Suprapubic skin (tissue), 4 donors: ENCODE data around the gene HOXC5. TPM values are rescaled to one million over a fixed set of nuclear protein-coding genes. Genes with fewer than 3 reads are reported as not detected.

ENCODE experiments used
- DNase-seq, 2 donors: peaks; one replicate each; pipeline ENCODE4 v3.0.0-alpha.2; 2019; ENCODE audit warnings: low spot score in 2 of 2
- H3K27ac ChIP-seq: fragments of 200-600 bp; sonication (generic); one replicate; pipeline ENCODE4 v1.5.1; 2019
- H3K27me3 ChIP-seq: fragments of 200-600 bp; sonication (generic); one replicate; pipeline ENCODE4 v1.5.1; 2019
- H3K36me3 ChIP-seq: fragments of 200-600 bp; sonication (generic); one replicate; pipeline ENCODE4 v1.5.1; 2019
- H3K4me1 ChIP-seq: fragments of 200-600 bp; sonication (generic); one replicate; pipeline ENCODE4 v1.5.1; 2019
- H3K4me3 ChIP-seq: fragments of 200-600 bp; sonication (generic); one replicate; pipeline ENCODE4 v1.5.1; 2019; ENCODE audit warnings: mild to moderate bottlenecking
- H3K9me3 ChIP-seq: fragments of 200-600 bp; sonication (generic); one replicate; pipeline ENCODE4 v1.5.1; 2019
- EP300 ChIP-seq: sonication (generic); formaldehyde crosslinking; IDR thresholded peaks from one replicate; pipeline ENCODE4 v1.6.1; 2017; ENCODE audit warnings: antibody characterized with exemption
- POLR2A ChIP-seq, 2 donors: fragments of 450-650 bp; IDR thresholded peaks; one replicate each; pipeline ENCODE4 v1.6.1; 2017; ENCODE audit warnings: antibody characterized with exemption in 2 of 2, mild to moderate bottlenecking in 2 of 2, moderate library complexity in 2 of 2
- POLR2AphosphoS5 ChIP-seq, 3 donors: sonication (generic); formaldehyde crosslinking; IDR thresholded peaks; one replicate each; pipeline ENCODE4 v1.6.1; 2017; ENCODE audit warnings: antibody characterized with exemption in 3 of 3
- WGBS: methylation state at CpG from one replicate; pipeline ENCODE4 v1.1.5; 2018; 5-methylcytosine and 5-hydroxymethylcytosine counted together
- total RNA-seq, 4 donors: library from RNA; depleted of rRNA; stranded (reverse); fragments of >200 nt; gene quantifications; one replicate each; pipeline ENCODE4 v1.1.0, GENCODE V29; 2016
- TF ChIP-seq, protein P1 (sequence below), 2 donors: fragments of 200-600 bp in 1 of 2; fragments of 450-650 bp in 1 of 2; sonication (generic) in 1 of 2; IDR thresholded peaks; one replicate each; pipeline ENCODE4 v1.5.1; 2016 to 2019; ENCODE audit warnings: antibody characterized with exemption in 2 of 2, mild to moderate bottlenecking in 1 of 2, moderate library complexity in 1 of 2

HOXC5 gene
- total RNA-seq, 4 donors from 2014 or later: 0.26 to 3.5 (median 0.49) TPM; not detected in 1

- WGBS: 31% methylated on average over 29 of the region's 29 CpGs
- Histone ChIP-seq H3K4me3 (peak overlapping the region; percentile 67), H3K27me3 (peaks cover 15% of the 10 kb centered on the region), H3K9me3 (no peaks in the 10 kb centered on the region), H3K36me3 (no peaks in the 10 kb centered on the region), H3K4me1 (peaks cover 81% of the 10 kb centered on the region), H3K27ac (peak overlapping the region; percentile 98)
- TF ChIP-seq POLR2AphosphoS5 (IDR thresholded peaks at IDR 0.05) (no peak), POLR2A (IDR thresholded peaks at IDR 0.05) (no peak)
- no peak for DNase-seq
These were observed 36.3 kb upstream of the HOXC5 start for GRCh38 chr12:53996240-53997203.

GRCh38 chr12:53997204-53998109 lies 35.4 kb upstream of the HOXC5 start:
- H3K27ac ChIP-seq: peak overlapping the region; percentile 98
- H3K4me3 ChIP-seq: peak overlapping the region; percentile 67
- TF ChIP-seq POLR2AphosphoS5 (IDR thresholded peaks at IDR 0.05) (no peak), POLR2A (IDR thresholded peaks at IDR 0.05) (no peak), EP300 (no peak)
- TF ChIP-seq, protein P1, sequence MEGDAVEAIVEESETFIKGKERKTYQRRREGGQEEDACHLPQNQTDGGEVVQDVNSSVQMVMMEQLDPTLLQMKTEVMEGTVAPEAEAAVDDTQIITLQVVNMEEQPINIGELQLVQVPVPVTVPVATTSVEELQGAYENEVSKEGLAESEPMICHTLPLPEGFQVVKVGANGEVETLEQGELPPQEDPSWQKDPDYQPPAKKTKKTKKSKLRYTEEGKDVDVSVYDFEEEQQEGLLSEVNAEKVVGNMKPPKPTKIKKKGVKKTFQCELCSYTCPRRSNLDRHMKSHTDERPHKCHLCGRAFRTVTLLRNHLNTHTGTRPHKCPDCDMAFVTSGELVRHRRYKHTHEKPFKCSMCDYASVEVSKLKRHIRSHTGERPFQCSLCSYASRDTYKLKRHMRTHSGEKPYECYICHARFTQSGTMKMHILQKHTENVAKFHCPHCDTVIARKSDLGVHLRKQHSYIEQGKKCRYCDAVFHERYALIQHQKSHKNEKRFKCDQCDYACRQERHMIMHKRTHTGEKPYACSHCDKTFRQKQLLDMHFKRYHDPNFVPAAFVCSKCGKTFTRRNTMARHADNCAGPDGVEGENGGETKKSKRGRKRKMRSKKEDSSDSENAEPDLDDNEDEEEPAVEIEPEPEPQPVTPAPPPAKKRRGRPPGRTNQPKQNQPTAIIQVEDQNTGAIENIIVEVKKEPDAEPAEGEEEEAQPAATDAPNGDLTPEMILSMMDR (IDR thresholded peaks at IDR 0.05): no peak
- DNase-seq: no peak
- H3K36me3 ChIP-seq: no peaks in the 10 kb centered on the region
- no peaks in the 10 kb centered on the region for H3K9me3 ChIP-seq
- H3K27me3 ChIP-seq: peaks cover 15% of the 10 kb centered on the region
- peaks cover 71% of the 10 kb centered on the region for H3K4me1 ChIP-seq
- 7% methylated on average over 28 of the region's 35 CpGs for WGBS

DNA sequence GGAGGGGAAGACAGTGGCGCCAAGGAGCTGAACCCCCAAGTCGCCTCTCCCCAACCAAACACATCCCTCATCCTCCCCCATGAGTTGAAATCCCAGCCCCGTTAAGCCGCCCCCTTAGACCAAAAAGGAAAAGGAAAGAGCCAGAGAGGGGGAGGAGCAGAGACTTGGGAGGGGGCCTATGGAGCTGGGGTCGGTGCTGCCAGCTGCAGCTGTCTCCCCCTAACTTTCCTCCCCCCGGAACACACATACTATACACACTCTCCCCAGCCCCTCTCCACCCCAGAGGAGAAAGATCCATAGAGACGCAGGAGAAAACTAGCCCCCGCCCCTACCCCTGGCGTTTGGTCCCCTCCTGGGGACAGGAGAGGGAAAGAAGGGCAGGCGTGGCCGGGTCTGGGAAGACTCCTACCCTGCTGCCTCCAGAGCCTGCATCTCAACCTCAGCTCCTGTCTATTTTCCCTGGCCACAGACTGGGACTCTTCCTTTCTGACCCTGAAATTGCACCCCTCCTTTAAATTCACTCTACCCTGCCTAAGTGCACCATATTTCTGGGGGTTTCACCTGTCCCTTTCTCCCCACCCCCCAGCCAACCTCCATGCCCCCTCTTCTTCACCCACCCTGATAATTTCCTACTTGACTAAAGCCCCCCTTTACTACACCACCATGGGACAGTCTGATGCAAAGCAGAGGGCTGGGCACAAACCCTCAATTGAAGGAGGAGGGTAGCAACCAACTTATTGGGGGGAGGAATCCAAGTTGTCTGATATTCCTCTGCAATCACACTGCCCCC lies 34.5 kb upstream of the HOXC5 start:
- H3K9me3 ChIP-seq: no peaks in the 10 kb centered on the region
- DNase-seq: no peak
- H3K27ac ChIP-seq: peak overlapping the region; percentile 98
- H3K27me3 ChIP-seq: peaks cover 14% of the 10 kb centered on the region
- H3K36me3 ChIP-seq: no peaks in the 10 kb centered on the region
- TF ChIP-seq POLR2AphosphoS5 (IDR thresholded peaks at IDR 0.05) (no peak), EP300 (no peak), POLR2A (IDR thresholded peaks at IDR 0.05) (no peak)
- TF ChIP-seq, protein P1 (IDR thresholded peaks at IDR 0.05): no peak
- peaks cover 69% of the 10 kb centered on the region for H3K4me1 ChIP-seq
- 12% methylated on average over 11 of the region's 11 CpGs for WGBS
- peak overlapping the region; percentile 67 for H3K4me3 ChIP-seq

- WGBS: 9% methylated on average over 13 of the region's 13 CpGs
- H3K36me3 ChIP-seq: no peaks in the 10 kb centered on the region
- TF ChIP-seq, protein P1 (IDR thresholded peaks at IDR 0.05): no peak
- TF ChIP-seq POLR2A (IDR thresholded peaks at IDR 0.05) (no peak), POLR2AphosphoS5 (IDR thresholded peaks at IDR 0.05) (no peak), EP300 (no peak)
- H3K4me3 ChIP-seq: peak overlapping the region; percentile 67
- H3K27ac ChIP-seq: peak overlapping the region; percentile 98
- peaks cover 13% of the 10 kb centered on the region for H3K27me3 ChIP-seq
- H3K9me3 ChIP-seq: no peaks in the 10 kb centered on the region
- peaks cover 69% of the 10 kb centered on the region for H3K4me1 ChIP-seq
- no peak for DNase-seq
These were observed 34.0 kb upstream of the HOXC5 start for GRCh38 chr12:53998900-53999236.

- peaks cover 9% of the 10 kb centered on the region for H3K27me3 ChIP-seq
- peak in 1 of 2 donors; percentile 87 for DNase-seq
- TF ChIP-seq POLR2A (IDR thresholded peaks at IDR 0.05): no peak
- no peak for TF ChIP-seq EP300
- TF ChIP-seq, protein P1 (IDR thresholded peaks at IDR 0.05): no peak
- no peak for TF ChIP-seq POLR2AphosphoS5 (IDR thresholded peaks at IDR 0.05)
- peak overlapping the region; percentile 98 for H3K27ac ChIP-seq
- H3K36me3 ChIP-seq: no peaks in the 10 kb centered on the region
- H3K9me3 ChIP-seq: no peaks in the 10 kb centered on the region
- peak overlapping the region; percentile 67 for H3K4me3 ChIP-seq
- WGBS: 2% methylated on average over 34 of the region's 35 CpGs
- peaks cover 65% of the 10 kb centered on the region for H3K4me1 ChIP-seq
These were observed 33.2 kb upstream of the HOXC5 start for GRCh38 chr12:53999559-54000115.
